ENCODE results near the gene CD164L2. TPM values are rescaled to one million over a fixed set of nuclear protein-coding genes. Genes with fewer than 3 reads are reported as not detected.

CD164L2 gene
- total RNA-seq, 1 donor from 2014 or later = 0.41 TPM

DNA sequence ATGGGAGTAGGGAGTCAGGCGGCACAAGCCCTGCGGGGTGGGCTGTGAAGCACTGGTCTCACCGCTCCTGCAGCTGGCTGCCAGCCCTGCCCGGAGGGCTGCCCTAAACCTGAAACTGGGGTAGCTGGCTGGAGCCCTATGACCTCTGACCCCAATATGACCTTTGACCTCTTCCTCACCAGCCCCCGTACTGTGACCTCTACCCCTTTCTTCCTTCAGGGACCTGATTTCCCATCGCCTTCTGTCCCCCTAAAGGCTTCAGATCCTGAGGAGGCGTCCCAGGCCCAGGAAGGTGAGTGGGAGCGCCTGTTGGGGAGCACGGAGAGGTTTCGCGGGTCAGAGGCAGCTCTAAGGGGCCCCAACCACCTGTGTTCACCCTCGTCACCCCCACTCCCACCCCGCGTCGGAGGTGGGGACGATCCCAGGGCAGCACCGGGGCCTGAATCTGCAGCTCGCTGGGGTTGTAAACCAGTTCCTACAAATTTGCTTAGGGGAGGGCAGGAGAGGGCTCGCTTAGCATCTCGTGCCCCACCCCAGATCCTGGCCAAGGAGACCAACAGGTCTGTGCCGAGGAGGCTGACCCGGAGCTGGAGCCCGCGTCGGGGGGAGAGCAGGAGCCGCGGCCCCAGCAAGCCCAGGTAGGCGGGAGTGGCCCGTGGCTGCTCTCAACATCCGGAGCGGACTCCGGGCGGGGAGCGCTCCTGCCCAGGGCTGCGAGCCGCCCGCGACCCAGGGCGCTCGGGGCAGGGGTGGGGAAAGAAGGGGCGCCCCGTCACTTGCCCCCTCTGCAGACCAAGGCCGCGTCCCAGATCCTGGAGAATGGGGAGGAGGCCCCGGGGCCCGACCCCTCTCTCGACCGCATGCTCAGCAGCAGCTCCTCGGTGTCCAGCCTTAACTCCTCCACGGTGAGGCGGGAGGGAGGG lies 34.0 kb downstream of the CD164L2 start:
- H3K36me3 Mint-ChIP-seq = peaks cover 4% of the 10 kb centered on the region
- H3K4me1 Mint-ChIP-seq (ENCODE audit: unreplicated experiment) = peaks cover 9% of the 10 kb centered on the region
- DNase-seq (ENCODE audit: extremely low spot score, unreplicated experiment) = no peak
- H3K27ac Mint-ChIP-seq = peak overlapping the region; percentile 29
- TF ChIP-seq, protein P1, sequence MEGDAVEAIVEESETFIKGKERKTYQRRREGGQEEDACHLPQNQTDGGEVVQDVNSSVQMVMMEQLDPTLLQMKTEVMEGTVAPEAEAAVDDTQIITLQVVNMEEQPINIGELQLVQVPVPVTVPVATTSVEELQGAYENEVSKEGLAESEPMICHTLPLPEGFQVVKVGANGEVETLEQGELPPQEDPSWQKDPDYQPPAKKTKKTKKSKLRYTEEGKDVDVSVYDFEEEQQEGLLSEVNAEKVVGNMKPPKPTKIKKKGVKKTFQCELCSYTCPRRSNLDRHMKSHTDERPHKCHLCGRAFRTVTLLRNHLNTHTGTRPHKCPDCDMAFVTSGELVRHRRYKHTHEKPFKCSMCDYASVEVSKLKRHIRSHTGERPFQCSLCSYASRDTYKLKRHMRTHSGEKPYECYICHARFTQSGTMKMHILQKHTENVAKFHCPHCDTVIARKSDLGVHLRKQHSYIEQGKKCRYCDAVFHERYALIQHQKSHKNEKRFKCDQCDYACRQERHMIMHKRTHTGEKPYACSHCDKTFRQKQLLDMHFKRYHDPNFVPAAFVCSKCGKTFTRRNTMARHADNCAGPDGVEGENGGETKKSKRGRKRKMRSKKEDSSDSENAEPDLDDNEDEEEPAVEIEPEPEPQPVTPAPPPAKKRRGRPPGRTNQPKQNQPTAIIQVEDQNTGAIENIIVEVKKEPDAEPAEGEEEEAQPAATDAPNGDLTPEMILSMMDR (conservative IDR thresholded peaks at IDR 0.05) = no peak
- H3K4me3 Mint-ChIP-seq = peak overlapping the region; percentile 66
- no peaks in the 10 kb centered on the region for H3K9me3 Mint-ChIP-seq
- peaks cover 4% of the 10 kb centered on the region for H3K27me3 Mint-ChIP-seq

DNA sequence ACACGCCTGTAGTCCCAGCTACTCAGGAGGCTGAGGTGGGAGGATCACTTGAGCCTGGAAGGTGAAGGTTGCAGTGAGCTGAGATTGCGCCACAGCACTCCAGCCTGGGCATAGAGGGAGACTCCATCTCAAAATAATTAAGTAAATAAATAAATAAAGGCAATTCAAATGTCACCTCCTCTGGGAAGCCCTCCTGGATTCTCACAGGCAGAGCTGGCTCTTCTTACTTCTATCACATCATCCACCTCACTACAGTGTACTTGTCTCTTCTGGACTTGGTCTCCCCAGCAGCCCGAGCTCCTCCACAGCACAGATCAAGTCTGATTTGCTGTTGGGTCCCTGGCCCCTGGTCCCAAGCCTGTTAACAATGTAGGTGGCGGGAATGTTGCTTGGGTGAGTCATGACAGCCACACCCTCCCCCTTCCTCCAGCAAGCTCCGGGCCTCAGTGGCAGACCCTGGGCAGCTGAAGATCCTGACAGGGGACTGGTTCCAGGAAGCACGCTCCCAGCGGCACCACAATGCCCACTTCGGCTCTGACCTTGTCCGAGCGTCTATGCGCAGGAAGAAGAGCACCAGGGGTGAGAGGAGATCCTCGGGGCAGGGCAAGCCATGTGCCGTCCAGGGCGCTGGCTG lies 36.0 kb downstream of the CD164L2 start:
- Mint-ChIP-seq H3K36me3 (peaks cover 4% of the 10 kb centered on the region), H3K4me1 (ENCODE audit: unreplicated experiment) (peaks cover 20% of the 10 kb centered on the region), H3K9me3 (no peaks in the 10 kb centered on the region), H3K4me3 (peak overlapping the region; percentile 70), H3K27ac (peak overlapping the region; percentile 86), H3K27me3 (peaks cover 4% of the 10 kb centered on the region)
- TF ChIP-seq, protein P1 (conservative IDR thresholded peaks at IDR 0.05) = no peak
- no peak for DNase-seq (ENCODE audit: extremely low spot score, unreplicated experiment)

DNA sequence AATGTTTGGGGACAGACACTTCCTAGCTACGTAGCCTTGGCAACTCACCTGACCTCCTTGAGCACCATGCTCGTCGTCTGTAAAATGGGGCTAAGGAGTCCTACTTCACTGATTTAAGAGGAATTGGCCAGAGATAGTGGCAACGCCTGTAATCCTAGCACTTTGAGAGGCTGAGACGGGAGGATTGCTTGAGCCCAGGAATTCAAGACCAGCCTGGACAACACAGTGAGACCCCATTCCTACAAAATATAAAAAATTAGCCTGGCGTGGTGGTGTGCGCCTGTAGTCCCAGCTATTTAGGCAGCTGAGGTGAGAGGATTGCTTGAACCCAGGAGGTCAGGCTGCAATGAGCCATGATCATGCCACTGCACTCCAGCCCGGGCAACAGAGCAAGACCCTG lies 36.8 kb downstream of the CD164L2 start:
- Mint-ChIP-seq H3K27me3 (peaks cover 4% of the 10 kb centered on the region), H3K4me3 (peak overlapping the region; percentile 63), H3K4me1 (ENCODE audit: unreplicated experiment) (peaks cover 18% of the 10 kb centered on the region), H3K9me3 (no peaks in the 10 kb centered on the region), H3K36me3 (peaks cover 4% of the 10 kb centered on the region), H3K27ac (no peak overlapping the region)
- TF ChIP-seq, protein P1 (conservative IDR thresholded peaks at IDR 0.05) = no peak
- DNase-seq (ENCODE audit: extremely low spot score, unreplicated experiment) = no peak

DNA sequence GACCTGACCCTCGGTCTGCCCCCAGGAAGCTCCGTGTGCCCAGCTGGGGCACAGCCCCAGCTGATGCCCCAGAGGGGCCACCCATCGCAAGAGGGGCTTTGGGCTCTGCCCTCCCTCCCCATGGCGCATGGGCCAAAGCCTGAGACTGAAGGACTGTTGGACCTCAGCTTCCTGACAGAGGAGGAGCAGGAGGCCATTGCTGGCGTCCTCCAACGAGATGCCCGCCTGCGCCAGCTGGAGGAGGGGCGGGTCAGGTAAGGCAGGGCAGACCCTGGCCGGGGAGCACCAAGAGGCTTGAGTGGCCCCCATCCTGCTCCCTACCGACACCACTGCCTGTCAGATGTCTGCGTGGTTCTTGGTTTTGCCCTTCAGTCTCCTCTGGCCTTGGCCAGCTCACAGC lies 37.9 kb downstream of the CD164L2 start:
- Mint-ChIP-seq H3K4me3 (no peak overlapping the region), H3K9me3 (no peaks in the 10 kb centered on the region), H3K4me1 (ENCODE audit: unreplicated experiment) (peaks cover 22% of the 10 kb centered on the region), H3K36me3 (peaks cover 4% of the 10 kb centered on the region), H3K27ac (no peak overlapping the region), H3K27me3 (no peaks in the 10 kb centered on the region)
- no peak for DNase-seq (ENCODE audit: extremely low spot score, unreplicated experiment)
- TF ChIP-seq, protein P1 (conservative IDR thresholded peaks at IDR 0.05) = no peak

- no peaks in the 10 kb centered on the region for H3K9me3 Mint-ChIP-seq
- peak overlapping the region; percentile 89 for H3K27ac Mint-ChIP-seq
- H3K4me1 Mint-ChIP-seq (ENCODE audit: unreplicated experiment) = peaks cover 33% of the 10 kb centered on the region
- TF ChIP-seq, protein P1 (conservative IDR thresholded peaks at IDR 0.05) = no peak
- DNase-seq (ENCODE audit: extremely low spot score, unreplicated experiment) = no peak
- H3K36me3 Mint-ChIP-seq = peaks cover 4% of the 10 kb centered on the region
- peak overlapping the region; percentile 89 for H3K4me3 Mint-ChIP-seq
- H3K27me3 Mint-ChIP-seq = no peaks in the 10 kb centered on the region
Observed at GRCh38 chr1:27343639-27344025, 39.5 kb downstream of the CD164L2 start.

Data from type B pancreatic cell (in vitro differentiated cells).